HG03280 (cell line): ENCODE results near the gene PDXDC1.
"Not testable (repeated sequence)": the region's sequence is repeated elsewhere in the genome, so short reads cannot be mapped to it uniquely, and the experiment has no call there.

Source experiments
- ATAC-seq: cut with Tn5 transposase; IDR thresholded peaks from one replicate; pipeline ENCODE4 v1.9.1; 2021; ENCODE audit warnings: mild to moderate bottlenecking, moderate library complexity; ENCODE audit not compliant: unreplicated experiment

The PDXDC1 gene

GRCh38 chr16:15008647-15009046 is 33.8 kb downstream of the PDXDC1 start:
- ATAC-seq: not testable (repeated sequence)

GRCh38 chr16:15012941-15013340 is 38.1 kb downstream of the PDXDC1 start:
- not testable (repeated sequence) for ATAC-seq

GRCh38 chr16:15015671-15016070 is 40.8 kb downstream of the PDXDC1 start:
- ATAC-seq: not testable (repeated sequence)

GRCh38 chr16:15016354-15016753 is 41.5 kb downstream of the PDXDC1 start:
- not testable (repeated sequence) for ATAC-seq

- ATAC-seq: not testable (repeated sequence)
Observed at GRCh38 chr16:15016951-15017580, 42.2 kb downstream of the PDXDC1 start.

- ATAC-seq: not testable (repeated sequence)
Observed at GRCh38 chr16:15021429-15021828, 46.6 kb downstream of the PDXDC1 start.

GRCh38 chr16:15022194-15022593 is 47.4 kb downstream of the PDXDC1 start:
- peak; percentile 84 for ATAC-seq

- ATAC-seq: not testable (repeated sequence)
Observed at GRCh38 chr16:15023381-15024077, 48.7 kb downstream of the PDXDC1 start.

- ATAC-seq: not testable (repeated sequence)
Observed at GRCh38 chr16:15024858-15025199, 50.0 kb downstream of the PDXDC1 start.

GRCh38 chr16:15025234-15025951 is 50.6 kb downstream of the PDXDC1 start:
- ATAC-seq: not testable (repeated sequence)

- not testable (repeated sequence) for ATAC-seq
Observed at GRCh38 chr16:15027051-15027450, 52.2 kb downstream of the PDXDC1 start.

- not testable (repeated sequence) for ATAC-seq
Observed at GRCh38 chr16:15027503-15028344, 52.9 kb downstream of the PDXDC1 start.

- not testable (repeated sequence) for ATAC-seq
Observed at GRCh38 chr16:15028345-15028715, 53.5 kb downstream of the PDXDC1 start.

- ATAC-seq: not testable (repeated sequence)
Observed at GRCh38 chr16:15028801-15029698, 54.2 kb downstream of the PDXDC1 start.

- not testable (repeated sequence) for ATAC-seq
Observed at GRCh38 chr16:15029749-15030148, 54.9 kb downstream of the PDXDC1 start.

GRCh38 chr16:15031179-15031578 is 56.4 kb downstream of the PDXDC1 start:
- ATAC-seq: no peak

GRCh38 chr16:15031586-15031985 is 56.8 kb downstream of the PDXDC1 start:
- no peak for ATAC-seq

GRCh38 chr16:15032547-15033308 is 57.9 kb downstream of the PDXDC1 start:
- ATAC-seq: no peak

- ATAC-seq: no peak
Observed at GRCh38 chr16:15033309-15033707, 58.5 kb downstream of the PDXDC1 start.
